ENCODE measurements around the gene RND3.

DNA sequence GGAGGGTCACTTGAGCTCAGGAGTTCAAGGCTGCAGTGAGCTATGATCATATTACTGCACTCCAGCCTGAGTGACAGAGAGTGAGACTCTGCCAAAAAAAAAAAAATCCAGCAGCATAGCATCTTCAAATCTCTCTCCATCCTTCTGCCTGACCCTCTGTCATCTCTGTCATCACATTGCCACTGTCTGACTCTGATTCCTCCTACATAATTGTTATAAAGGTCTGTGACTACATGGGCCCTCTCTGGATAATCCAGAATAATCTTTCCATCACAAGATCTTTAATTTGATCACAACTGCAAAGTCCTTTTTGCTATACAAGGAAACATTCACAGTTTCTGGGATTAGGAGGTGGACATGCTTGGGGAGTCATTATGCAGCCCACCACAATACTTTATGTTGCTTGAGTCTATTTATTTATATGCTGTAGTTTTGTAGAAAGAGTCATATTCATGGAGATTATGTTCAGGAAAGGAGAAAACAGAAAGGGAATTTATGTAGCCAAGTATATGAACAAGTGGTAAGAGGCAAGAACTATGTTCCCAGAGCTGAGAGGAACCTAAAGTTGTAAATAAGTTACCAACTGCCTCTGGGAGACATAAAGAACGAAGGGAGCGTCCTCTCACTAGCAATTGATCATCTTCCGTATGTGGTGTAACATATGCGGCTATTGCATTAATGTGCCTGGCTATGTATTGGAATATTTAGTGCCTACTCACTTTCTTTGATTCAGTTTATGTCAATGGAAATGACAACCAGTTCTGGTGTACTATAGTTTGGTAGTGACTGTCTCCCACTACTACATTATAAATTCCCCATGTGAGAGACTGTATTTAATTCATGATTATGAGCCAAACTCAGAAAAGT is 21.5 kb downstream of the RND3 start:
- TF ChIP-seq, protein P1, sequence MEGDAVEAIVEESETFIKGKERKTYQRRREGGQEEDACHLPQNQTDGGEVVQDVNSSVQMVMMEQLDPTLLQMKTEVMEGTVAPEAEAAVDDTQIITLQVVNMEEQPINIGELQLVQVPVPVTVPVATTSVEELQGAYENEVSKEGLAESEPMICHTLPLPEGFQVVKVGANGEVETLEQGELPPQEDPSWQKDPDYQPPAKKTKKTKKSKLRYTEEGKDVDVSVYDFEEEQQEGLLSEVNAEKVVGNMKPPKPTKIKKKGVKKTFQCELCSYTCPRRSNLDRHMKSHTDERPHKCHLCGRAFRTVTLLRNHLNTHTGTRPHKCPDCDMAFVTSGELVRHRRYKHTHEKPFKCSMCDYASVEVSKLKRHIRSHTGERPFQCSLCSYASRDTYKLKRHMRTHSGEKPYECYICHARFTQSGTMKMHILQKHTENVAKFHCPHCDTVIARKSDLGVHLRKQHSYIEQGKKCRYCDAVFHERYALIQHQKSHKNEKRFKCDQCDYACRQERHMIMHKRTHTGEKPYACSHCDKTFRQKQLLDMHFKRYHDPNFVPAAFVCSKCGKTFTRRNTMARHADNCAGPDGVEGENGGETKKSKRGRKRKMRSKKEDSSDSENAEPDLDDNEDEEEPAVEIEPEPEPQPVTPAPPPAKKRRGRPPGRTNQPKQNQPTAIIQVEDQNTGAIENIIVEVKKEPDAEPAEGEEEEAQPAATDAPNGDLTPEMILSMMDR (IDR thresholded peaks at IDR 0.05), result no peak
- TF ChIP-seq POLR2A (IDR thresholded peaks at IDR 0.05) (no peak), POLR2AphosphoS5 (IDR thresholded peaks at IDR 0.05; ENCODE audit: insufficient read depth in 1 of 2, low read depth in 1 of 2) (no peak)

All from vagina (tissue), 2 donors.